ENCODE results near the gene ZNF778. TPM values are rescaled to one million over a fixed set of nuclear protein-coding genes. Genes with fewer than 3 reads are reported as not detected.

The ZNF778 gene
- total and polyA plus RNA-seq, 2 of the 13 experiments (the other 11 are each of a cell fraction or from before 2014, with no cell fraction given): 3.8 to 7.2 TPM

DNA sequence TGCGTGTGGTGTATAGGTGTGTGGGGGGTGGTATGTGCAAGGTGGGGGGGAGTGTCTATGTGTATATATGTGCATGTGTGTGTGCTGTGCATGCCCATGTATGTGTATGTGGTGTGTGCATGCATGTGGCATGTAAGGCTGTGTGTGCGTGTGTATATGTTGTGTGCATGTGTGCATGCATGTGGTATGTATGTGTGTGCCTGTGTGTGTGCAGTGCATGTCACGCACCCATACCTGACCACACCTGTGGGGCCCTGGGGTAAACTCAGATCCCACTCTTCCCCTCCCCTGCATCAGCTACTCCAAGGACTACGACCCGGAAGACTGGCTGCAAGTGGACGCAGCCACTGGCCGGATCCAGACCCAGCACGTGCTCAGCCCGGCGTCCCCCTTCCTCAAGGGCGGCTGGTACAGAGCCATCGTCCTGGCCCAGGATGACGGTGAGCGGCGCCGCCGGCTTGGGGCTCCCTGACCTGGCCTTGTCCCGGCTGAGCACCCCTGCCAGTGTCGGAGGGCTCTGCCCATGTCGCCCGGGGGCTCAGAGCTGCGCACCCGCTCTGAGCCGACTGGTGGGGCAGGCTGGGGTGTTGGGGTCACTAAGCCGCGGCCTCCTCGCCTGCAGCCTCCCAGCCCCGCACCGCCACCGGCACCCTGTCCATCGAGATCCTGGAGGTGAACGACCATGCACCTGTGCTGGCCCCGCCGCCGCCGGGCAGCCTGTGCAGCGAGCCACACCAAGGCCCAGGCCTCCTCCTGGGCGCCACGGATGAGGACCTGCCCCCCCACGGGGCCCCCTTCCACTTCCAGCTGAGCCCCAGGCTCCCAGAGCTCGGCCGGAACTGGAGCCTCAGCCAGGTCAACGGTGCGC lies 26.2 kb upstream of the ZNF778 start (continued):
- TF ChIP-seq MTA3 (CRISPR knock-in tag; IDR thresholded peaks at IDR 0.05) (no peak), MED13 (CRISPR knock-in tag; IDR thresholded peaks at IDR 0.05) (no peak), GATA4 (IDR thresholded peaks at IDR 0.05; ENCODE audit: borderline replicate concordance, low read depth) (no peak), ZNF124 (CRISPR knock-in tag; IDR thresholded peaks at IDR 0.05) (no peak), HOXA3 (CRISPR knock-in tag; IDR thresholded peaks at IDR 0.05) (peak; percentile 78), KDM3A (CRISPR knock-in tag; IDR thresholded peaks at IDR 0.05; ENCODE audit: low read depth) (no peak; the same call in 1 of the 2 replicates), ZNF616 (CRISPR knock-in tag; IDR thresholded peaks at IDR 0.05; ENCODE audit: low read depth) (no peak), ZFY (CRISPR knock-in tag; IDR thresholded peaks at IDR 0.05) (peak; percentile 74; the same call in 1 of the 2 replicates), SP140L (CRISPR knock-in tag; IDR thresholded peaks at IDR 0.05; ENCODE audit: borderline replicate concordance) (no peak), ARNT2 (CRISPR knock-in tag; IDR thresholded peaks at IDR 0.05; ENCODE audit: low read depth) (0 out of 2 replicates have a peak, but pooled peaks have one; percentile 40), ZNF3 (CRISPR knock-in tag; IDR thresholded peaks at IDR 0.05) (no peak), SP4 (CRISPR knock-in tag; IDR thresholded peaks at IDR 0.05) (peak; percentile 39; the same call in 1 of the 2 replicates), MEIS1 (CRISPR knock-in tag; IDR thresholded peaks at IDR 0.05; ENCODE audit: borderline replicate concordance) (peak; percentile 78; the same call in 1 of the 2 replicates)
- TF ChIP-seq, protein P1, sequence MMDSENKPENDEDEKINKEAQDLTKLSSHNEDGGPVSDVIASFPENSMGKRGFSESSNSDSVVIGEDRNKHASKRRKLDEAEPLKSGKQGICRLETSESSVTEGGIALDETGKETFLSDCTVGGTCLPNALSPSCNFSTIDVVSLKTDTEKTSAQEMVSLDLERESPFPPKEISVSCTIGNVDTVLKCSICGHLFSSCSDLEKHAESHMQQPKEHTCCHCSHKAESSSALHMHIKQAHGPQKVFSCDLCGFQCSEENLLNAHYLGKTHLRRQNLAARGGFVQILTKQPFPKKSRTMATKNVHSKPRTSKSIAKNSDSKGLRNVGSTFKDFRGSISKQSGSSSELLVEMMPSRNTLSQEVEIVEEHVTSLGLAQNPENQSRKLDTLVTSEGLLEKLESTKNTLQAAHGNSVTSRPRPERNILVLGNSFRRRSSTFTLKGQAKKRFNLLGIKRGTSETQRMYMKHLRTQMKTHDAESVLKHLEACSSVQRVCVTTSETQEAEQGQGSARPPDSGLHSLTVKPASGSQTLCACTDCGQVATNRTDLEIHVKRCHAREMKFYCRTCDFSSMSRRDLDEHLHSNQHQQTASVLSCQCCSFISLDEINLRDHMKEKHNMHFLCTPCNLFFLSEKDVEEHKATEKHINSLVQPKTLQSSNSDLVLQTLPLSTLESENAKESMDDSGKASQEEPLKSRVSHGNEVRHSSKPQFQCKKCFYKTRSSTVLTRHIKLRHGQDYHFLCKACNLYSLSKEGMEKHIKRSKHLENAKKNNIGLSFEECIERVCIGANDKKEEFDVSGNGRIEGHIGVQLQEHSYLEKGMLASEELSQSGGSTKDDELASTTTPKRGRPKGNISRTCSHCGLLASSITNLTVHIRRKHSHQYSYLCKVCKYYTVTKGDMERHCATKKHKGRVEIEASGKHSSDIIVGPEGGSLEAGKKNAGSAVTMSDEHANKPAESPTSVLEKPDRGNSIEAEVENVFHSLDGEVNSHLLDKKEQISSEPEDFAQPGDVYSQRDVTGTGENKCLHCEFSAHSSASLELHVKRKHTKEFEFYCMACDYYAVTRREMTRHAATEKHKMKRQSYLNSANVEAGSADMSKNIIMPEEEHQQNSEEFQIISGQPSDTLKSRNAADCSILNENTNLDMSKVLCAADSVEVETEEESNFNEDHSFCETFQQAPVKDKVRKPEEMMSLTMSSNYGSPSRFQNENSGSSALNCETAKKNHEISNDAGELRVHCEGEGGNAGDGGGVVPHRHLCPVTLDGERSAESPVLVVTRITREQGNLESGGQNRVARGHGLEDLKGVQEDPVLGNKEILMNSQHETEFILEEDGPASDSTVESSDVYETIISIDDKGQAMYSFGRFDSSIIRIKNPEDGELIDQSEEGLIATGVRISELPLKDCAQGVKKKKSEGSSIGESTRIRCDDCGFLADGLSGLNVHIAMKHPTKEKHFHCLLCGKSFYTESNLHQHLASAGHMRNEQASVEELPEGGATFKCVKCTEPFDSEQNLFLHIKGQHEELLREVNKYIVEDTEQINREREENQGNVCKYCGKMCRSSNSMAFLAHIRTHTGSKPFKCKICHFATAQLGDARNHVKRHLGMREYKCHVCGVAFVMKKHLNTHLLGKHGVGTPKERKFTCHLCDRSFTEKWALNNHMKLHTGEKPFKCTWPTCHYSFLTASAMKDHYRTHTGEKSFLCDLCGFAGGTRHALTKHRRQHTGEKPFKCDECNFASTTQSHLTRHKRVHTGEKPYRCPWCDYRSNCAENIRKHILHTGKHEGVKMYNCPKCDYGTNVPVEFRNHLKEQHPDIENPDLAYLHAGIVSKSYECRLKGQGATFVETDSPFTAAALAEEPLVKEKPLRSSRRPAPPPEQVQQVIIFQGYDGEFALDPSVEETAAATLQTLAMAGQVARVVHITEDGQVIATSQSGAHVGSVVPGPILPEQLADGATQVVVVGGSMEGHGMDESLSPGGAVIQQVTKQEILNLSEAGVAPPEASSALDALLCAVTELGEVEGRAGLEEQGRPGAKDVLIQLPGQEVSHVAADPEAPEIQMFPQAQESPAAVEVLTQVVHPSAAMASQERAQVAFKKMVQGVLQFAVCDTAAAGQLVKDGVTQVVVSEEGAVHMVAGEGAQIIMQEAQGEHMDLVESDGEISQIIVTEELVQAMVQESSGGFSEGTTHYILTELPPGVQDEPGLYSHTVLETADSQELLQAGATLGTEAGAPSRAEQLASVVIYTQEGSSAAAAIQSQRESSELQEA (CRISPR knock-in tag; IDR thresholded peaks at IDR 0.05; ENCODE audit: not compliant biosample characterization): no peak
- TF ChIP-seq, protein P2, sequence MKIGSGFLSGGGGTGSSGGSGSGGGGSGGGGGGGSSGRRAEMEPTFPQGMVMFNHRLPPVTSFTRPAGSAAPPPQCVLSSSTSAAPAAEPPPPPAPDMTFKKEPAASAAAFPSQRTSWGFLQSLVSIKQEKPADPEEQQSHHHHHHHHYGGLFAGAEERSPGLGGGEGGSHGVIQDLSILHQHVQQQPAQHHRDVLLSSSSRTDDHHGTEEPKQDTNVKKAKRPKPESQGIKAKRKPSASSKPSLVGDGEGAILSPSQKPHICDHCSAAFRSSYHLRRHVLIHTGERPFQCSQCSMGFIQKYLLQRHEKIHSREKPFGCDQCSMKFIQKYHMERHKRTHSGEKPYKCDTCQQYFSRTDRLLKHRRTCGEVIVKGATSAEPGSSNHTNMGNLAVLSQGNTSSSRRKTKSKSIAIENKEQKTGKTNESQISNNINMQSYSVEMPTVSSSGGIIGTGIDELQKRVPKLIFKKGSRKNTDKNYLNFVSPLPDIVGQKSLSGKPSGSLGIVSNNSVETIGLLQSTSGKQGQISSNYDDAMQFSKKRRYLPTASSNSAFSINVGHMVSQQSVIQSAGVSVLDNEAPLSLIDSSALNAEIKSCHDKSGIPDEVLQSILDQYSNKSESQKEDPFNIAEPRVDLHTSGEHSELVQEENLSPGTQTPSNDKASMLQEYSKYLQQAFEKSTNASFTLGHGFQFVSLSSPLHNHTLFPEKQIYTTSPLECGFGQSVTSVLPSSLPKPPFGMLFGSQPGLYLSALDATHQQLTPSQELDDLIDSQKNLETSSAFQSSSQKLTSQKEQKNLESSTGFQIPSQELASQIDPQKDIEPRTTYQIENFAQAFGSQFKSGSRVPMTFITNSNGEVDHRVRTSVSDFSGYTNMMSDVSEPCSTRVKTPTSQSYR (CRISPR knock-in tag; IDR thresholded peaks at IDR 0.05; ENCODE audit: borderline replicate concordance): peak; percentile 45; the same call in 1 of the 2 replicates
- TF ChIP-seq, protein P3, sequence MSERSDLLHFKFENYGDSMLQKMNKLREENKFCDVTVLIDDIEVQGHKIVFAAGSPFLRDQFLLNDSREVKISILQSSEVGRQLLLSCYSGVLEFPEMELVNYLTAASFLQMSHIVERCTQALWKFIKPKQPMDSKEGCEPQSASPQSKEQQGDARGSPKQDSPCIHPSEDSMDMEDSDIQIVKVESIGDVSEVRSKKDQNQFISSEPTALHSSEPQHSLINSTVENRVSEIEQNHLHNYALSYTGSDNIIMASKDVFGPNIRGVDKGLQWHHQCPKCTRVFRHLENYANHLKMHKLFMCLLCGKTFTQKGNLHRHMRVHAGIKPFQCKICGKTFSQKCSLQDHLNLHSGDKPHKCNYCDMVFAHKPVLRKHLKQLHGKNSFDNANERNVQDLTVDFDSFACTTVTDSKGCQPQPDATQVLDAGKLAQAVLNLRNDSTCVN (CRISPR knock-in tag; IDR thresholded peaks at IDR 0.05; ENCODE audit: borderline replicate concordance): peak; percentile 31; the same call in 1 of the 2 replicates

All from HepG2 (cell line).